GM12878 (cell line): ENCODE data around the gene RSBN1L. TPM values are rescaled to one million over a fixed set of nuclear protein-coding genes. Genes with fewer than 3 reads are reported as not detected.

Source experiments
- ASH2L ChIP-seq: fragments of 300-600, 200-600 bp; sonication (generic); IDR thresholded peaks from 2 replicates; pipeline ENCODE4 v1.6.1; 2017; ENCODE audit warnings: low read depth, mild to moderate bottlenecking, borderline replicate concordance
- ATF7 ChIP-seq: fragments of 450-650 bp; IDR thresholded peaks from 2 replicates; pipeline ENCODE4 v1.6.1; 2016; ENCODE audit warnings: low read depth, mild to moderate bottlenecking
- BACH1 ChIP-seq: fragments of 450-650 bp; IDR thresholded peaks from 2 replicates; pipeline ENCODE4 v1.6.1; 2017; ENCODE audit warnings: mild to moderate bottlenecking, borderline replicate concordance
- BHLHE40 ChIP-seq, 2 experiments: fragments of 450-650 bp in 1 of 2; IDR thresholded peaks; 2 replicates each; pipeline ENCODE4 v1.6.1; 2011 to 2017; ENCODE audit warnings: low read depth in 2 of 2, borderline replicate concordance in 1 of 2, improper control_type of control experiment in 1 of 2, low read length in 1 of 2, mild to moderate bottlenecking in 1 of 2
- CBFB ChIP-seq: IDR thresholded peaks from 2 replicates; pipeline ENCODE4 v1.6.1; 2016; ENCODE audit warnings: antibody characterized with exemption, low read depth
- CTCF ChIP-seq, 3 experiments: IDR thresholded peaks in 2 of 3; conservative IDR thresholded peaks in 1 of 3; 2 replicates each; pipeline ENCODE4 v1.5.1; 2011; ENCODE audit warnings: low read depth in 3 of 3, low read length in 3 of 3, mild to moderate bottlenecking in 3 of 3, control low read depth in 2 of 3, moderate library complexity in 2 of 3, inconsistent platforms in 1 of 3, mixed read lengths in 1 of 3; ENCODE audit not compliant: control insufficient read depth in 2 of 3, insufficient read depth in 1 of 3; ENCODE audit errors: extremely low read depth in 1 of 3
- GABPA ChIP-seq: IDR thresholded peaks from 2 replicates; pipeline ENCODE4 v1.6.1; 2014; ENCODE audit warnings: antibody characterized with exemption, low read depth, mild to moderate bottlenecking, inconsistent platforms
- JUND ChIP-seq: IDR thresholded peaks from 2 replicates; pipeline ENCODE4 v1.6.1; 2012; ENCODE audit warnings: low read depth, mild to moderate bottlenecking, low read length, improper control_type of control experiment, moderate library complexity
- LARP7 ChIP-seq: fragments of 450-650 bp; IDR thresholded peaks from 2 replicates; pipeline ENCODE4 v1.6.1; 2017; ENCODE audit warnings: mild to moderate bottlenecking
- MEF2A ChIP-seq: IDR thresholded peaks from 2 replicates; pipeline ENCODE4 v1.6.1; 2011; ENCODE audit warnings: low read depth, mild to moderate bottlenecking, low read length, moderate library complexity; ENCODE audit not compliant: insufficient read depth
- MTA2 ChIP-seq: fragments of 450-650 bp; IDR thresholded peaks from 2 replicates; pipeline ENCODE4 v1.6.1; 2016; ENCODE audit warnings: low read depth, mild to moderate bottlenecking, moderate library complexity
- MTA3 ChIP-seq: IDR thresholded peaks from 2 replicates; pipeline ENCODE4 v1.6.1; 2012; ENCODE audit warnings: low read length, inconsistent platforms, borderline replicate concordance
- NKRF ChIP-seq: fragments of 450-650 bp; conservative IDR thresholded peaks from 2 replicates; pipeline ENCODE4 v1.6.1; 2017; ENCODE audit warnings: mild to moderate bottlenecking, moderate library complexity
- PAX8 ChIP-seq: fragments of 450-650 bp; IDR thresholded peaks from 2 replicates; pipeline ENCODE4 v1.6.1; 2017; ENCODE audit warnings: mild to moderate bottlenecking, moderate library complexity
- PRDM15 ChIP-seq: fragments of 450-650 bp; formaldehyde crosslinking; IDR thresholded peaks from 2 replicates; pipeline ENCODE4 v1.4.0; 2020; ENCODE audit warnings: mild to moderate bottlenecking, moderate library complexity
- RBBP5 ChIP-seq: fragments of 200-600 bp; sonication (generic); conservative IDR thresholded peaks from 2 replicates; pipeline ENCODE4 v1.6.1; 2016
- STAT3 ChIP-seq: IDR thresholded peaks from 2 replicates; pipeline ENCODE4 v1.6.1; 2011; ENCODE audit warnings: low read depth, low read length, improper control_type of control experiment
- SUZ12 ChIP-seq: fragments of 200-600 bp; sonication (generic); IDR thresholded peaks from one replicate; pipeline ENCODE4 v1.6.1; 2018; ENCODE audit warnings: antibody characterized with exemption, mild to moderate bottlenecking; ENCODE audit not compliant: unreplicated experiment
- TCF12 ChIP-seq: IDR thresholded peaks from 2 replicates; pipeline ENCODE4 v1.6.1; 2011; ENCODE audit warnings: low read depth, mild to moderate bottlenecking, low read length
- ZBED1 ChIP-seq: IDR thresholded peaks from 2 replicates; pipeline ENCODE4 v1.6.1; 2016; ENCODE audit warnings: borderline replicate concordance
- polyA plus RNA-seq, 11 experiments: library from polyadenylated mRNA; depleted of rRNA in 4 of 11; unstranded in 6 of 11; stranded (reverse) in 5 of 11; fragments of >200 nt; fragmentation: Nextera tagmentation in 4 of 11; fragmentation: Illumina TruSeq in 1 of 11; extraction: Ambion mirVana in 4 of 11; extraction: Trizol in 1 of 11; gene quantifications; 1 replicate in 1 of 11; 2 replicates in 10 of 11; pipeline versions ENCODE4 v1.2.1 to v1.2.3, GENCODE V29; 2011 to 2016; ENCODE audit warnings: inconsistent platforms in 2 of 11, missing spikeins in 2 of 11, low read depth in 1 of 11
- total RNA-seq, 4 experiments: library from RNA; depleted of rRNA in 3 of 4; stranded (reverse); fragments of >200 nt in 3 of 4; fragmentation: Illumina TruSeq in 1 of 4; extraction: Trizol in 1 of 4; gene quantifications; 2 replicates each; pipeline versions ENCODE4 v1.2.1 to v1.2.3, GENCODE V29; 2013 to 2021
- TF ChIP-seq, protein P1 (sequence below): fragments of 450-650 bp; formaldehyde crosslinking; IDR thresholded peaks from 2 replicates; pipeline ENCODE4 v1.4.0; 2022; ENCODE audit warnings: mild to moderate bottlenecking, moderate library complexity

RSBN1L gene
- total and polyA plus RNA-seq, 10 of the 15 experiments (the other 5 are each of a cell fraction or from before 2014, with no cell fraction given) = 4.5 to 23.7 (median 10.3) TPM

- no peak for TF ChIP-seq NKRF
- no peak; the same call in 1 of the 2 replicates for TF ChIP-seq BACH1
- no peak for TF ChIP-seq MTA3
- TF ChIP-seq BHLHE40 (IDR thresholded peaks at IDR 0.05; ENCODE audit: borderline replicate concordance in 1 of 2, low read depth in 2 of 2, low read length in 1 of 2) = no peak
- no peak for TF ChIP-seq SUZ12
- no peak for TF ChIP-seq LARP7
- TF ChIP-seq RBBP5 = no peak
- TF ChIP-seq CBFB = no peak
- no peak for TF ChIP-seq STAT3
- no peak for TF ChIP-seq ASH2L
- TF ChIP-seq ZBED1 = no peak
- TF ChIP-seq, protein P1, sequence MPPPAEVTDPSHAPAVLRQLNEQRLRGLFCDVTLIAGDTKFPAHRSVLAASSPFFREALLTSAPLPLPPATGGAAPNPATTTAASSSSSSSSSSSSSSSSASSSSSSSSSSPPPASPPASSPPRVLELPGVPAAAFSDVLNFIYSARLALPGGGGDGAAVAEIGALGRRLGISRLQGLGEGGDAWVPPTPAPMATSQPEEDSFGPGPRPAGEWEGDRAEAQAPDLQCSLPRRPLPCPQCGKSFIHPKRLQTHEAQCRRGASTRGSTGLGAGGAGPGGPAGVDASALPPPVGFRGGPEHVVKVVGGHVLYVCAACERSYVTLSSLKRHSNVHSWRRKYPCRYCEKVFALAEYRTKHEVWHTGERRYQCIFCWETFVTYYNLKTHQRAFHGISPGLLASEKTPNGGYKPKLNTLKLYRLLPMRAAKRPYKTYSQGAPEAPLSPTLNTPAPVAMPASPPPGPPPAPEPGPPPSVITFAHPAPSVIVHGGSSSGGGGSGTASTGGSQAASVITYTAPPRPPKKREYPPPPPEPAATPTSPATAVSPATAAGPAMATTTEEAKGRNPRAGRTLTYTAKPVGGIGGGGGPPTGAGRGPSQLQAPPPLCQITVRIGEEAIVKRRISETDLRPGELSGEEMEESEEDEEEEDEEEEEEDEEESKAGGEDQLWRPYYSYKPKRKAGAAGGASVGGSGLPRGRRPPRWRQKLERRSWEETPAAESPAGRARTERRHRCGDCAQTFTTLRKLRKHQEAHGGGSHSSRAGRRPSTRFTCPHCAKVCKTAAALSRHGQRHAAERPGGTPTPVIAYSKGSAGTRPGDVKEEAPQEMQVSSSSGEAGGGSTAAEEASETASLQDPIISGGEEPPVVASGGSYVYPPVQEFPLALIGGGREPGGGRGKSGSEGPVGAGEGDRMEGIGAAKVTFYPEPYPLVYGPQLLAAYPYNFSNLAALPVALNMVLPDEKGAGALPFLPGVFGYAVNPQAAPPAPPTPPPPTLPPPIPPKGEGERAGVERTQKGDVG (CRISPR knock-in tag) = no peak
- TF ChIP-seq TCF12 = peak; percentile 93
- peak; percentile 64; the same call in 1 of the 2 replicates for TF ChIP-seq JUND
- TF ChIP-seq PRDM15 (CRISPR knock-in tag) = no peak
- no peak for TF ChIP-seq CTCF (IDR thresholded peaks at IDR 0.05 in 2 of 3, conservative IDR thresholded peaks at IDR 0.05 in 1 of 3; ENCODE audit: control insufficient read depth in 2 of 3, extremely low read depth in 1 of 3, insufficient read depth in 1 of 3, low read depth in 3 of 3, low read length in 3 of 3)
- TF ChIP-seq GABPA = no peak
- 0 out of 2 replicates have a peak, but pooled peaks have one; percentile 25 for TF ChIP-seq ATF7
- TF ChIP-seq MTA2 = peak; percentile 83
- 0 out of 2 replicates have a peak, but pooled peaks have one; percentile 27 for TF ChIP-seq MEF2A
- no peak for TF ChIP-seq PAX8
Measured at GRCh38 chr7:77699056-77699455, 2.8 kb downstream of the RSBN1L start (continued).
